ENCODE data around the gene ZNF836.

The ZNF836 gene

DNA sequence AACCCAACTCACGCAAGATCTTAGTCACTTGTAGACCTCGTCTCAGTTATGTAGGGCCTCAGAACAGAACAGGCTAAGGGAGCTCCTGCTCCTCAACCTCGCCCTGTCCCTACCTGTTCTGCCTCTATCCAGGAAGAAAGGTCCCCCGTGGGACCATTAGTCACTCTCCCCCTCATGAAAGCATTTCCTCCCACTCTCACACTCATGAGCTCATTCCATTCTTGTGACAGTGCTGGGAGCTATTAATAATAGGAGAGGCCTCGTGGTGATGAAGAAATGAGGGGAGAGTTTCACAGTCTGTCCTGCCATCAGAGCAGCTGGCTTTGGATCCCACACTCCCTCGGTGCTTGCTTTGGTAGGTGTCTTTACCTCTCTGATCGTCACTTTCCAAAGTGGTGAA is 28.6 kb upstream of the ZNF836 start:
- Histone ChIP-seq H3K4me3 (ENCODE audit: severe bottlenecking) (no peak overlapping the region), H3K27me3 (ENCODE audit: insufficient read depth, poor library complexity, severe bottlenecking) (no peaks in the 10 kb centered on the region), H3K4me1 (ENCODE audit: insufficient read depth, poor library complexity, severe bottlenecking) (no peaks in the 10 kb centered on the region), H3K9me3 (ENCODE audit: severe bottlenecking) (no peaks in the 10 kb centered on the region), H3K36me3 (ENCODE audit: low read depth) (peaks cover 95% of the 10 kb centered on the region), H3K27ac (ENCODE audit: poor library complexity, severe bottlenecking) (peak overlapping the region; percentile 10)
- TF ChIP-seq, protein P1, sequence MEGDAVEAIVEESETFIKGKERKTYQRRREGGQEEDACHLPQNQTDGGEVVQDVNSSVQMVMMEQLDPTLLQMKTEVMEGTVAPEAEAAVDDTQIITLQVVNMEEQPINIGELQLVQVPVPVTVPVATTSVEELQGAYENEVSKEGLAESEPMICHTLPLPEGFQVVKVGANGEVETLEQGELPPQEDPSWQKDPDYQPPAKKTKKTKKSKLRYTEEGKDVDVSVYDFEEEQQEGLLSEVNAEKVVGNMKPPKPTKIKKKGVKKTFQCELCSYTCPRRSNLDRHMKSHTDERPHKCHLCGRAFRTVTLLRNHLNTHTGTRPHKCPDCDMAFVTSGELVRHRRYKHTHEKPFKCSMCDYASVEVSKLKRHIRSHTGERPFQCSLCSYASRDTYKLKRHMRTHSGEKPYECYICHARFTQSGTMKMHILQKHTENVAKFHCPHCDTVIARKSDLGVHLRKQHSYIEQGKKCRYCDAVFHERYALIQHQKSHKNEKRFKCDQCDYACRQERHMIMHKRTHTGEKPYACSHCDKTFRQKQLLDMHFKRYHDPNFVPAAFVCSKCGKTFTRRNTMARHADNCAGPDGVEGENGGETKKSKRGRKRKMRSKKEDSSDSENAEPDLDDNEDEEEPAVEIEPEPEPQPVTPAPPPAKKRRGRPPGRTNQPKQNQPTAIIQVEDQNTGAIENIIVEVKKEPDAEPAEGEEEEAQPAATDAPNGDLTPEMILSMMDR (IDR thresholded peaks at IDR 0.05; ENCODE audit: poor library complexity, severe bottlenecking) = no peak
- DNase-seq (ENCODE audit: low spot score) (no peak), ATAC-seq (ENCODE audit: low read depth) (peak; percentile 33; the same call in 1 of the 3 replicates)

DNA sequence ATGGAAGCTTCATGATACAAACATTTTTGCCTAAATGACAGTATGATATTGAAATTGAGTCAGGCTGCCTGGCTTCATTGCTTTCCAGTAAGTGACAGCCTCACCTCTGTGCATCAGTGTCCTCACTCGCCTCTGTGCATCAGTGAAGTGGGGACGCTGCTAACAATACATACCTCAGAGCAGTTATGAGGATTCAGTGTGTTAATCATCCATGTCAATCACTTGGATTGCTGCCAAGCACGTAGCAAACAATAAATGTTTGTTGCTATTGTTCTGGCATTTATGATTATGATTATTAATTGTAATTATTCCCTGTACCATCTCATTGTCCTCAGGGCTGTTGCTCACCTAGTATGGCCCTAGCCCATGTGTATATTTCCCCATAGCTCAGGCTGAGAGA is 27.3 kb upstream of the ZNF836 start:
- H3K27me3 ChIP-seq (ENCODE audit: insufficient read depth, poor library complexity, severe bottlenecking) = no peaks in the 10 kb centered on the region
- H3K4me3 ChIP-seq (ENCODE audit: severe bottlenecking) = no peak overlapping the region
- H3K4me1 ChIP-seq (ENCODE audit: insufficient read depth, poor library complexity, severe bottlenecking) = no peaks in the 10 kb centered on the region
- ATAC-seq (ENCODE audit: low read depth) = 0 out of 3 replicates have a peak, but pooled peaks have one; percentile 33
- H3K36me3 ChIP-seq (ENCODE audit: low read depth) = peaks cover 92% of the 10 kb centered on the region
- no peak for DNase-seq (ENCODE audit: low spot score)
- H3K9me3 ChIP-seq (ENCODE audit: severe bottlenecking) = no peaks in the 10 kb centered on the region
- TF ChIP-seq, protein P1 (IDR thresholded peaks at IDR 0.05; ENCODE audit: poor library complexity, severe bottlenecking) = no peak
- no peak overlapping the region for H3K27ac ChIP-seq (ENCODE audit: poor library complexity, severe bottlenecking)

DNA sequence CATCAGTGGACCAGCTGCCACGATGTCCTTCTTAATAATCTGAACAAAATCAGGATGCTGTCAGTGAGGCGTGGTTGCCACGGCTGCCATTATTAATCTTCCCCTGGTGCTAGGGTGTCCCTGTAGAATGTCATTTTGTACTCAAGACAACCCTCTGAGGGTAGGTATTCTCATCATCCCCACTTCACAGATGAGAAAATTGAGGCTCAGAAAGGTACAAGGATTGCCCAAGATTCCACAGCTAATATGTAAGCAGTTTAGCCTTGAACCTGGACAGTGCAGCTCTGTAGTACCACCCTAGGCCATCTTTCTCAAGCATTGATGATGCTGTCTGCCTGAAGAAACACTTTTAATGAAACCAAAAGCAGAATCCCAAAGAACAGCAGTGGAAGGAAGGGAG is 26.5 kb upstream of the ZNF836 start:
- no peaks in the 10 kb centered on the region for H3K4me1 ChIP-seq (ENCODE audit: insufficient read depth, poor library complexity, severe bottlenecking)
- H3K27ac ChIP-seq (ENCODE audit: poor library complexity, severe bottlenecking) = no peak overlapping the region
- H3K36me3 ChIP-seq (ENCODE audit: low read depth) = peaks cover 92% of the 10 kb centered on the region

DNA sequence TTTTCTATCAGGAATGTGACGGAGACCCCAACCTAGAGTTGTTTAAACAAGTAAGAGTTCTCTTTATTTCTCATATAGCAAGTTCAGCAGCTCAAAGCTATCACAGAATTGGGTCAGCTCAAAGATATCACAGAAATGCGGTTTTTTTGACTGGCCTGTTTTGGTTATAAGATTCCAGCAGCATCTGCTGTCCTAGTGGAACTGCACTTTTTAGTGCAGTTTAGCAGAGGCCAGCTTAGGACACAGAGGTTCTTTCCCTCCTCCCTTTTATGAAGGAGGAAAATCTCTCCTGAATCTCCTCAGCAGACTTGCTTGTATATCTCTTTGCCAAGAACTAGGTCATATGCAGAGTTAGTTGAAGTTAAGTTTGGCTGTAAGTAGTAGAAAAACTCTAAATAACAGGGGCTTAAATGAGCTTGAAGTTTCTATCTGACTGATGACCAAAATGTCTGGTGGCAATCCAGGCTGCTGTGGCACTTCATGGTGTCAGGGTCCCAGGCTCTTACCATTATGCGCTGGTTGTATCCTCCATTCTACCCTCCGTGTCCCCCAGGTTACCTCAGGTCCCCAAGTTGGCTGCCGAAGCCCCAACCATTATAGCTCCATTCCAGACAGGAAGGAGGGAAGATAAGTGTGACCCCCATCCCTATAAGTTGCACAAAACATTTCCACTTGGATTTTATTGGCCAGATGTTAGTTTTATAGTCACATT is 25.0 kb upstream of the ZNF836 start:
- no peak overlapping the region for H3K27ac ChIP-seq (ENCODE audit: poor library complexity, severe bottlenecking)

More for the DNA sequence above, 26.5 kb upstream of the ZNF836 start:
- DNase-seq (ENCODE audit: low spot score) = no peak
- H3K27me3 ChIP-seq (ENCODE audit: insufficient read depth, poor library complexity, severe bottlenecking) = no peaks in the 10 kb centered on the region
- H3K4me3 ChIP-seq (ENCODE audit: severe bottlenecking) = no peak overlapping the region
- TF ChIP-seq, protein P1 (IDR thresholded peaks at IDR 0.05; ENCODE audit: poor library complexity, severe bottlenecking) = no peak
- no peaks in the 10 kb centered on the region for H3K9me3 ChIP-seq (ENCODE audit: severe bottlenecking)
- ATAC-seq (ENCODE audit: low read depth) = no peak

More for the DNA sequence above, 25.0 kb upstream of the ZNF836 start:
- H3K9me3 ChIP-seq (ENCODE audit: severe bottlenecking) = no peaks in the 10 kb centered on the region
- no peak overlapping the region for H3K4me3 ChIP-seq (ENCODE audit: severe bottlenecking)
- TF ChIP-seq, protein P1 (IDR thresholded peaks at IDR 0.05; ENCODE audit: poor library complexity, severe bottlenecking) = no peak
- H3K27me3 ChIP-seq (ENCODE audit: insufficient read depth, poor library complexity, severe bottlenecking) = no peaks in the 10 kb centered on the region
- peaks cover 88% of the 10 kb centered on the region for H3K36me3 ChIP-seq (ENCODE audit: low read depth)
- no peak for ATAC-seq (ENCODE audit: low read depth)
- H3K4me1 ChIP-seq (ENCODE audit: insufficient read depth, poor library complexity, severe bottlenecking) = peaks cover 5% of the 10 kb centered on the region
- DNase-seq (ENCODE audit: low spot score) = no peak
